GM19324 (cell line): ENCODE results near the gene PNKD.

Experiments used
- ATAC-seq: cut with Tn5 transposase; IDR thresholded peaks from one replicate; pipeline ENCODE4 v1.9.1; 2021; ENCODE audit warnings: mild to moderate bottlenecking, moderate library complexity; ENCODE audit not compliant: unreplicated experiment, low FRiP score

The PNKD gene, protein sequence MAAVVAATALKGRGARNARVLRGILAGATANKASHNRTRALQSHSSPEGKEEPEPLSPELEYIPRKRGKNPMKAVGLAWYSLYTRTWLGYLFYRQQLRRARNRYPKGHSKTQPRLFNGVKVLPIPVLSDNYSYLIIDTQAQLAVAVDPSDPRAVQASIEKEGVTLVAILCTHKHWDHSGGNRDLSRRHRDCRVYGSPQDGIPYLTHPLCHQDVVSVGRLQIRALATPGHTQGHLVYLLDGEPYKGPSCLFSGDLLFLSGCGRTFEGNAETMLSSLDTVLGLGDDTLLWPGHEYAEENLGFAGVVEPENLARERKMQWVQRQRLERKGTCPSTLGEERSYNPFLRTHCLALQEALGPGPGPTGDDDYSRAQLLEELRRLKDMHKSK

DNA sequence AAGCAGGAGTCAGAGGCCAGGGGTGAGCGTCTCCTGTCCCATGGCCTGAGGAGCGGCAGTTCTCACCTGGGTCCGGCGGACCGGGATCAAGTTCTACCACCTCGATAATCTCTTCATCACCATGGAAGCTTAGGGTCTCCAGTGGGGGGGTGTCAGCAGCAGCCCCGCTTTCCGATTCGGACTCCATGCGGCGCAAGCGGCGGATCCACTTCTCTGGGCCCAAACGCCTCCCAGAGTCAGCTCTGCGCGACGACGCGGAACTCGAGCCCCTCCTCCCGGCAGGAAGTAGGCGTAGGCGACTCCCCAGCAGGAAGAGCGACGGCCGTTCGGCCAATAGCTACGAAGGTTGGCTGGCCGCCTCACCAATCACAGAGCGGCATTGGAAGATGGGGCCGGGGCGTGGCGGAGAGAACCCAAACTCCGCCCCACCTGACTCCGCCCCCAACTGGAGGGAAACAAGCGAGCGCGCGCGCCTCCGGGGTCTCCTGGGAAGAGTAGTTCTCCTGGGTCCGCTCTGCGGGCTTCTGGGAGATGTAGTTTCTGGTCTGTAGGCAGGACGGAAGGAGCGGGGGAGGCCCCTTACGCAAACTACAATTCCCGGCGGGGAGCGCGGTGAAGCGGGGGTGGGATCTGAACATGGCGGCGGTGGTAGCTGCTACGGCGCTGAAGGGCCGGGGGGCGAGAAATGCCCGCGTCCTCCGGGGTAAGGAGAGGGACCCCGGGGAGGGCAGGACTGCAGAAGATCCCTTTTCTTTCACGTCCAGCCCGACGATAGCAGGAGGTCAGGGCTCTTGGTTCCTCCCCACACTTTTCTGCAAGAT, at the start of gene PNKD, which contains the start of gene AAMP:
Gene PNKD, plus strand, starts transcription at position 620 of the 821 bp plus-strand sequence. Its CDS starts 17 bp downstream, at position 637.
Gene AAMP, minus strand, starts transcription at position 238 of the 821 bp plus-strand sequence. Its CDS starts 51 bp downstream, at position 187.
- peak; percentile 93 for ATAC-seq

DNA sequence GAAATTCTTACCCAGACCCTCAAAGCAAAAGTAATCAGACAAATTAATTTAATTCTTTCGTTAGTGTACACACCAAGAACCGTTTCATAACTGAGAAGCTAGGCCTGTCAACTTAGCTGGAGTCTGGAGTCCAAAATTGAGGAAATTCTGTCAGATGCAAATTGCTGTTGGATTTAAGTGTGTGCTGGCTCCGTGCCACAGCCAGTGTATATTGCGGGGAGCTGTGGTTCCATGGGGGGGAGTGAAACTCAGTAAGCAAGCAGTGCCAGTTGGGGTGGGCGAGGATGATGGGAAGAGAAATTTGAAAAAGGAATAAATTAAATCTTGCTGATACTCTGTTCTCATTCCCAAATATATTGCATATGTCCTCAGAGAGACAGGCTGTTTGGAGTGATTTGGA, 49.3 kb upstream of the PNKD start:
- no peak for ATAC-seq

DNA sequence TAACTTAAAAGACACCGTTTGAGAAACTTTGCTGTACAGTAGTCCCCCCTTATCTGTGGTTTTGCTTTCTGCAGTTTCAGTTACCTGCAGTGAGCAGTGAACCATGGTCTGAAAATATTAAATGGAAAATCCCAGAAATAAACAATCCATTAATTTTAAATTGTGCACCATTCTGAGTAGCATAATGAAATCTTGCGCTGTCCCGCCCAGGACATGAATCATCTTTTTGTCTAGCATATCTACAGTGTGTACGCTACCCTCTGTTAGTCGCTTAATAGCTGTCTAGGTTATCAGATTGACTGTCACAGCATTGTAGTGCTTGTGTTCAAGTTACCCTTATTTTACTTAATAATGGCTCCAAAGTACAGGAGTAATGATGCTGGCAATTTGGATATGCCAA, 47.3 kb upstream of the PNKD start:
- ATAC-seq: no peak

DNA sequence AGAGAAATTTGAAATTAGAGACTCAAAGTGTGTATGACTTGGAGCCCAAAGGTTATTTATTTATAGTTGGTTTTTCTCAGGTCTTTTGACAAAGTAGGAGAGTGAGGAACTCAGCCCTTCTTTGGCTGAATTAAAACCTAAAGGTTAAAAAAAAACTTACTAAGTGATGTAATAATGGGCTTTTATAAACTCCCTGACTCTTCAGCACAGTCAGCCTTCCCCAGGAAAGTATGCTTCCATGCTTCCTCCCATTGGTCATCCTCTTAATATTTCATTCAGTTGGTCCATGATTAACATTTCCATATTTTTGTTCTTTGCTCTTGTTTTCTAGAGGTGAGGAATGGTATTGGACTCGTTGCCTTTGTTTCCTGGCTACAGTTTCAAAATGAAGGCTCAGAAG, 46.1 kb upstream of the PNKD start:
- ATAC-seq: no peak

DNA sequence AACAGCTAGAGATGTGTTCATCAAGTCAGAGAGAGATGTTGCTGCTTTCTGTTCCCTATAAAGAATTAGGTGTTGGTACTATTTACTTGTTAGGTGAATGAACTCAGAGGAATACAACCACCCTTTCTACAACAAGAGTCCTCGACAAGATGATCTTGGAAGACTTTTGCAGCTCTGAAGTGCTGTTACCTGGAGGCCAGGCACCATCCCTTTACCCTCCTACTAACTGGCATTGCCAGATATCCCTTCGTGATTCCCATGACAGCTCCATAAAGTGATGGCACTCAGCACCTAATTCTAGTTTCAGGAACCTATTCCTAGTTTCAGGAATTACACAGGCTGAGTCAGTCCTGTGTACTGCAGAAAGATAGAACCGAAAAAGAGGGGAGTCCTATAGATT, 43.4 kb upstream of the PNKD start:
- ATAC-seq: no peak

DNA sequence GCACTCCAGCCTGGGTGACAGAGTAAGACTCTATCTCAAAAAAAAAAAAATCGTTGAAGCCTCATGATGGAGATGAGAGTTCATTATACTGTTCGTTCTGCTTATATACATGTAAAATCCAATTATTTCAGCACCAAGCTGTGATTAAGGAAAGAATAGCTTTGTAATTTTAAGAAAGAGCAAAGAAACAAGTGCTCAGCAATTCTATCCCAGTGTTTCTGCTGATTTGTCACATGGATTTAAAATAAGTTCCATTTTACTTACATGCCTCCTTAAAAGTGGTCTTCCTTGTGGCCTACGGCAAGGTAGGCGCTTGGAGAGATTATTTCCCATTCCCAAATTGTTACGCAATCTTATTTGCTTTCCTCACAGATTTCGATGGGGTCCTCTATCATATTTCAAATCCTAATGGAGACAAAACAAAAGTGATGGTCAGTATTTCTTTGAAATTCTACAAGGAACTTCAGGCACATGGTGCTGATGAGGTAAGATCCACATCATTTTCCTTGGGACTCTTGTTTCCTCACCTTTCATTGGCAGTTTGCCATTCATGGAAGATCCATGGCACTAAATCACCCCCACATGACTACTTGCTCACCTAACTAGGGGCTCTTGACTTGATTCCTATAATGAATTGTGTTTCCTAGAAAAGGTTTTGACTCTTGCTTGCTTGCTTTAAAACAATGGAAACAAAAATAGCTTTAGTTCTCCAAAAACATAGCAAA, 41.8 kb upstream of the PNKD start:
- no peak for ATAC-seq

DNA sequence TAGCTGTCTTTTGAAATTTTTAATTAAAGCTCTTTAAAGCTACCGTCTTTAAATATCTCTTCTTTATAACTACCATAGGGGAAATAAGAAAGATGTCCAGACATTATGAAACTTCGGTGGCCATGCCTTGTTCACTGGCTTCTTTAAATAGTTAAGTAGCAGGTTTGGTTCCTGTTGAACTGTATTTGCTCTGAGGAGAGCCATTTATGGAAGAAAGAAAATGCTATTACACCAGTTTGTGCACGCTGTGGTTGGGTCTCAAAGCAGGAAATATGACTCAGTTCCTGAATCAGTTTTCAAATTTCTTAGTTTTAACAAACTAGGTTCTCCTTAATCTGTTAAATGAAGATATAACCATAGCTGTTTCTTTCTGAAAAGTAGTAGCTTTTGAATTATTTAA, 41.1 kb upstream of the PNKD start:
- ATAC-seq: peak; percentile 77

DNA sequence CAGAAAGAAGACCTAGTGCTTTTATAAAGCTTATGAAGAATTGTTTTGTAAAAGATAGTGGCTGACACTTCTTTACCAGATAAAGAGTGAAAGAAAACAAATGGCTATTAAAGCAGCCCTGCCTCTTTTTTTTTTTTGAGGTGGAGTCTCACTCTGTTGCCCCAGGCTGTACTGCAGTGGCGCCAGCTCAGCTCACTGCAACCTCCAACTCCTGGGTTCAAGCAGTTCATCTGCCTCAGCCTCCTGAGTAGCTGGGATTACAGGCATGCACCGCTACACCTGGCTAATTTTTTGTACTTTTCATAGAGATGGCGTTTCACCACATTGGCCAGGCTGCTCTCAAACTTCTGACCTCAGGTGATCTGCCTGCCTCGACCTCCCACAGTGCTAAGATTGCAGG, 40.5 kb upstream of the PNKD start:
- no peak for ATAC-seq

DNA sequence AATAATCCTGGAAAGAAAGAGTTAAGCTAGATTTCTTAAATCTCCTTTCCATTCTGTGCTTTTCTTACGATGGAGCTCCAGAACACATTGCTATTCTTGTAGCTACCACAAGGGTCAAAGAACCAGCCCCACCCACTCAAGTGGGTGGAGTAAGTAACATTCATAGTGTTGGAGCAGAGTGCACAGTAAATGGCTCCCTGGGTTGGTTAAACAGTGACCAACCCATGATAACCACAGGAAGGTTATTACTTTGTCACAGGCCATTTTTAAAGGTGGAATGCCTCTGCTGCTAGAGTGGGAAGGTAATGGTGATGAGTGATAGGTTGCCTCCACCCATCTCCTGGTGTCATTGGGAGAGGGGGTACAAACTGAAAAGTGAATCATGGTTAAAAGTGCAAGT, 39.4 kb upstream of the PNKD start:
- ATAC-seq: no peak

DNA sequence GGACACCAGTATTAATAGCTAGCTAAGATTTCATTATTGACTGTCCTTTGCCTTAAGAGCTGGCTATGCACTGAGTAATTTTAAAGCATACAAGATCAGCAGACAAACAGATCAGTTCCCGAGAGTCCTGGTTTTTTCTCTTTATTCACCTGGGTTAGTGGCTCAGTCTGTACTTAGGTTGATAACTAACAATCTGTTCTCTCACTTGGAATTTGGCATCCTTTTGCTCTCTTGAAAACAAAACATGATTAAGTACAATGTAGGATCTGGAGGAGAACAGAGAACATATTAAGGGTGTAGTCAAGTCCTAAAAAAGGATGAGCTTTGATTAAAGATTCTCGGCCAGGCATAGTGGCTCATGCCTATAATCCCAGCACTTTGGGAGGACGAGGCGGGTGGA, 36.8 kb upstream of the PNKD start:
- ATAC-seq: no peak

DNA sequence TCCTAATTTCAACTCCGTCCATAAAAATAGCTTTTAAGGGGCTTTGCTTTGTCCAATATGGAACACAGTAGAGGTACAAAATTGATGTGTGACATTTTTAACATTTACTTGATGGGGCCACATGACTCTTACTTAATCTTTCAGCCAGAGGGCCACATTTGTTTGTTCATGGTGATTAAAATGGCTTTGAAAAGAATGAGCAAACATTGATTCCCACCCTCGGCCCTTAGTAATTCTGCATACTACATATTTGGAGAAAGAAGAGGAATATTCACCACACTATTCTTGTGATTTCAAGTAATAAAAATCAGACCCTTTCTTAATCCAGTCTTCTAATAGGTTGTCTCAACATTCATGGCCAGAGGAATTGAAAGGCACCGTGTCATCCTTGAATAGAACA, 35.8 kb upstream of the PNKD start:
- no peak for ATAC-seq

DNA sequence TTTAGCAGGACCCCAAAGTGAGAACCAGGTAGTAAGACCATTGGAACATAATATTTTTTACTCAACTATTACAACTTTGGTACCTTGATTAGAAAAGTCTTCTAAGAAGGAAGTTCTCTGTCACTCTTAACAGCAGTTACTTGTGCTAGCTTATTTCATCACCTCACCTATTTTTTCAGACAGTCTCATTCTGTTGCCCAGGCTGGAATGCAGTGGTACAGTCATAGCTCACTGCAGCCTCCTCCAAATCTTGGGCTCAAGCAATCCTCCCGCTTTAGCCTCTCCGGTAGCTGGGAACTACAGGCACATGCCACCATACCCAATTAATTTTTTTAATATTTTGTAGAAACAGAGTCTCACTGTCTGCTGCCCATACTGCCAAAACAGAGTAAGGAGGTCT, 35.3 kb upstream of the PNKD start:
- ATAC-seq: no peak

DNA sequence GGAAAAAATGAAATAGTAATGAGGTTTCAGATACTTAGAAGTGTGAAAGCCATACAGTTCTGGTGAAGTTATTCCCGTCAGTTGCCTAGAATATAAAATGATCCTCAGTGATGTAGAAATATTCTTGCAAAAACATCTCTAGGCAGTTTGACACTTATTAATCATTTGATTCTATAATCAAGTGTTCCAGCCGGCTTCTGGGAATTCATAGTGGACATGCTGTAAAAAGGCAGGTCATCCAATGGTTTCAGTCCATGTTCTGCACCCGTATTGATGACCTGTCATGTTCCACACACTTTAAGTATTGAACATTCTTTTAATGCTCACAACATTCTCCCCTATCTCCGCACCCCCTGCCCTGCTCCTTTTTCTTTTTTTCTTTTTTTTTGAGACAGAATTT, 33.5 kb upstream of the PNKD start:
- no peak for ATAC-seq

DNA sequence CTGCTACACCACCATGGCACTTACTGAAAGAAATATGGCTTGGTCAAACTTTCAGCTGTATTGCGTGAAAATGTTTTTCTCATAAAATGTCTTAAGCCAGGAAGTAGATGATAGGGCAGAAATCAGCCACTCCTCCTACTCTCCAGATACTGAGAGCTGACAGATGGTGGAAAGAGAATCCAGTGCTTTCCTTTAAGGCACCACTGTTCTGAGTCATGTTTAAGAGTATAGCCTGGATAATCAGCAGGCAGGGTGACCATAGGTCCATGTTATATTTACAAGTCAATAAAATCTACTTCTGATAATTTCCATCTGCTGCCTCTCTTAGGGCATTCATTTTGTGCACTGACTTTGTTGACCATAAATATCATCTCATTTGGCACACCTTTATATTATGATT, 31.4 kb upstream of the PNKD start:
- ATAC-seq: no peak

DNA sequence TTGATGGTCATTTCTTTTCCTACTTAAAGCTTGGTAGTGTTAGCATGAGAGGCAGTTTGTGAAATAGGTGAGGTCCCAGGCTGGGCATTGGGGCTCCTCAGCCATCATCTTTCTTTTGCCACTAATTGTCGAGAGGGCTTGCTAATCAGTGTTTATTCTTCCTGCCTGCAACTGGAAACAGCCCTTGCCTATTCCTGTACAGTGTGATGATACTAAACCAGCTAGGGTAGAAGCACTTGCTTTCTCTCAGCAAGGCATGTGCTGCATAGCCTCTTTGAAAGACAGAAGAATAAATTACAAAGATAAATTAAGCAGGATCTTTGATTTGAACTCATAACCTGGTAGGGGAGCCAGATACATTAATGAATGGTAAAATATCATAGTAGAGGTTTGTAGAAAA, 26.1 kb upstream of the PNKD start:
- no peak for ATAC-seq

DNA sequence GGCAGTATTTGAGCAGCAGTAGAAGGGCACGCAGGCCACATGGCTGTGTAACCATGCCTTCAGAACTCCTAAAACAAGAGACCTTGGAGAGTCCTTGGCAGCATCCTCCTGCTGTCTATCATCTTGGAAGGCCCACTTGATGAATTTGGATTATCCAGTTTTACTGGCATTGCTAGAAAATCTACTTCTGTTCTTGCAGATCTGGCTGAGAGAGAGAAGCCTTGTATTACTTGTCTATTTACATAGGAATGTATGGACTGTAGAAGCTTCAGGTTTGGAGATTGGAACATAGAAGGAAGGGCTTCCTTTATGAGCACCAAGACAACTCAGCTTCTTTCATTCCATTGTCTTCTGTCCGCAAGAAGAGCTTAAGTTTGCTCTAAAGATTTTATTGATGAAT, 25.7 kb upstream of the PNKD start:
- ATAC-seq: no peak

DNA sequence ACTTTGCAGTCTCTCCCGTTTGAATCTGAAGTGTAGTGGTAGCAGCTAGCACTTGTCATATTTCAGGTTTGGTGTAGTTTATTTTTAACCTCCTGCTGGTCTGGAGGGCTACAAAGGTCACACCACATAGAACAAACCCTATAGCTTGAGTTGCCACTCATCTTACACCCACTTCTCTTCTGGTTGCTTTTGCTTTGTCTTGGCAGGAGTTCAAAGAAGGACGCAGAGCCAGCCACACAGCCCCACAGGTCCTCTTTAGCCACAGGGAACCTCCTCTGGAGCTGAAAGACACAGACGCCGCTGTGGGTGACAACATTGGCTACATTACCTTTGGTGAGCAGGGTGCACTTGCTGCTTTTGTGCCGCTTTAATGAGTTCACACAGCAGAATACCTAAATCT, 25.1 kb upstream of the PNKD start:
- ATAC-seq: no peak

DNA sequence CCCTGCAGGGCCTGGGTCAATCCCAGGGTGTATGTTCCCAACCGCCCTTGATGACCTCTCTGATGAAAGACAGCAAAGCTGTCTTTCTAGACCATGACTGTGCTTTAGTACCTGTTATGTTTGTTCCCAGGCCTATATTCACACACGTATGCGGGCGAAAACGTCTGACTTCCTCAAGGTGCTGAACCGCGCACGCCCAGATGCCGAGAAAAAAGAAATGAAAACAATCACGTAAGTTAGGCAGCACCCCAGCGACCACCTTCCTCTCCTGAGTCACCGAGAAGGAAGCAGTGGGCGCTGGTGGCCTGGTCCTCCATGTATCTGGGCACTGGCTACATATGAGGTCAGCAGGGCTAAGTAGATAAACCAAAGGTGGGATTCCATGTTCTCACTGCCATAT, 20.6 kb upstream of the PNKD start:
- no peak for ATAC-seq

DNA sequence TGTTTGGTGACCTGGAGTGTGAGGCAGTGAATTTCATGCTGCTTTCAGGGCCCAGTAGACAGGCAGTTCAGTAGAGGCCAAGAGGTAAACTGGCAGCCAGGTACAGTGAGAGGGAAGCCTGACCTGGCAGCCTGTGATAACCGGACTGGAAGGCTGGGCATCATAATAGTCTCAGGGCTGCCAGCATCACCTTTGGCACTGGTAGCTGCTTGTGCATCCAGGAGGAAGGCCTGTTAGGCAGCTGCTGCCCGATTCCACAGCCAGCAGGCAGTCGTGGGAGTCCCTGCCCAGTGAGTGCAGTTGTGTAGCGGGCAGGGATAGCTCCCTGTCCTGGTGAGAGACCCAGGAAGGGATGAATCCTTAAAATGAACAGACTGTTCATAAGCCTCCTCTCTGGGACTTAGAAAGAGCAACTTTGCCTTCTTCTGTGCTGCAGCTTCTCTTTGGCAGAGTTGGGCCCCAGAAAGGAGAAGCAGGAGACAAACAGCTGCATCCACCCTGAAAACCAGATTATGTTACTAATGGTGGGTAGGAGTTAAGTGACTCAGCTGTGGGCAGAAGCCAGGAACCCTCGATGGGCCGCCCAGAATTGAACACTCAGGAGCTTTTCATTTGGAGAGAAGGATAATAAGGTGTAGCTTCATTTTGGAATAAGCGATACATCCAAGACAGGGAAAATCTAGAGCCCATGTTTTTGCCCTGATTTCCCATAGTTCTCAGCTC, 17.6 kb upstream of the PNKD start:
- no peak for ATAC-seq

DNA sequence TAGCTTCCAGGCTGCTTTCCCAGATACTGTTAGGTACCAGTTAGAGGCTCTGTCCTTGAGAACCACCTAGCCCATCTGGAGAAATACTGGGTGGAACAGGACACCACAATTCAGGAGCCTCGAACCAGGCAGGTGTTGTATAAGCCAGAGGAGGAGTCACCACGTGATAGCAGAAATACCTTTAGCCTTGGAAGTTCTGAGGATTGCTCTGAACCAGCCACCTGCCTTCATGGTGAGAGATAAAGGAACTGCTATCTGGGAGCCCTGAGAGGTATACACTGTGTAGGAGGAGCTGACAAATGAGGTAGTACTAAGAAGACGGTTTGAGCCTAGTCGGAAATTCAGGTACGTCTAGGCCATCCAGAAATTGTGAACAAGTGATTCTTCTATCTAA, 17.1 kb upstream of the PNKD start:
- ATAC-seq: no peak

DNA sequence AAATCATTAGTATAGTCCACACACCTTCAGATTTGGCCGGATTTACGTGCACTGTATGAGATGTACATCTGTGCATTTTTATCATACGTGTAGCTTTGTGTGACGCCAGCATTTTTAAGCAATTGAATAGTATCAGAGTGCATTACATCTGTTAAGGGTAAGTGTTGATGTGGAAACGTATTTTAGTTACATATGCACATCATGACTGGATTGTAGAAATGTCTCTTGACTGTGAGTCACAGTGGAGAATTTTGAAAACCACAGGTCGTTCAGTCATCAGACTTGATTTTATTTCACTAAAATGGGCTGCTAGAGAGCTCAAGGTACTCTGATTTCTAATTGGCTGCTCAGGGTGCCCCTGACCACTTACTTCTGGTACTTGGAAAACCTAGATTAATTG, 14.9 kb upstream of the PNKD start:
- no peak for ATAC-seq
